HepG2 (cell line): Measurements from ENCODE around the gene TTLL12. TPM values are rescaled to one million over a fixed set of nuclear protein-coding genes. Genes with fewer than 3 reads are reported as not detected.

Experiments
- ARNT2 ChIP-seq: sonication (generic); formaldehyde crosslinking; IDR thresholded peaks from 2 replicates; pipeline ENCODE4 v1.8.0; 2022; ENCODE audit warnings: mild to moderate bottlenecking, low read depth, missing genetic modification reagents, moderate library complexity
- CAMTA2 ChIP-seq: sonication (generic); formaldehyde crosslinking; IDR thresholded peaks from 2 replicates; pipeline ENCODE4 v1.4.0; 2020; ENCODE audit warnings: mild to moderate bottlenecking, missing genetic modification reagents, borderline replicate concordance
- CBX1 ChIP-seq: IDR thresholded peaks from one replicate; pipeline ENCODE4 v1.6.1; 2016; ENCODE audit warnings: antibody characterized with exemption, low read depth
- CREM ChIP-seq, 2 experiments: sonication (generic) in 1 of 2; formaldehyde crosslinking in 1 of 2; IDR thresholded peaks; 2 replicates each; pipeline versions ENCODE4 v1.4.0 to v1.6.1; 2016 to 2020; ENCODE audit warnings: antibody characterized with exemption in 1 of 2, mild to moderate bottlenecking in 1 of 2, missing genetic modification reagents in 1 of 2
- FOSL2 ChIP-seq: sonication (generic); formaldehyde crosslinking; IDR thresholded peaks from 2 replicates; pipeline ENCODE4 v1.4.0; 2020; ENCODE audit warnings: missing genetic modification reagents
- GATA4 ChIP-seq: sonication (generic); IDR thresholded peaks from 2 replicates; pipeline ENCODE4 v1.6.1; 2016; ENCODE audit warnings: antibody characterized with exemption, low read depth, borderline replicate concordance
- JARID2 ChIP-seq: sonication (generic); formaldehyde crosslinking; IDR thresholded peaks from 2 replicates; pipeline ENCODE4 v1.8.1; 2023; ENCODE audit warnings: missing genetic modification reagents, inconsistent platforms; ENCODE audit not compliant: insufficient replicate concordance
- KMT2B ChIP-seq: IDR thresholded peaks from 2 replicates; pipeline ENCODE4 v1.6.1; 2016; ENCODE audit warnings: missing genetic modification reagents, missing compliant biosample characterization
- MLXIP ChIP-seq: sonication (generic); formaldehyde crosslinking; IDR thresholded peaks from 2 replicates; pipeline ENCODE4 v1.9.0; 2021; ENCODE audit warnings: missing genetic modification reagents, borderline replicate concordance
- NRL ChIP-seq: sonication (generic); formaldehyde crosslinking; IDR thresholded peaks from 2 replicates; pipeline ENCODE4 v1.5.0; 2020; ENCODE audit warnings: missing genetic modification reagents, mild to moderate bottlenecking, moderate library complexity, borderline replicate concordance
- POLR2A ChIP-seq, 2 experiments: IDR thresholded peaks; 2 replicates each; pipeline ENCODE4 v1.6.1; 2011; ENCODE audit warnings: low read depth in 2 of 2, low read length in 2 of 2, mild to moderate bottlenecking in 1 of 2, moderate library complexity in 1 of 2; ENCODE audit not compliant: insufficient read depth in 1 of 2
- POLR2AphosphoS5 ChIP-seq: IDR thresholded peaks from 2 replicates; pipeline ENCODE4 v1.6.1; 2012; ENCODE audit warnings: low read depth, low read length
- RELA ChIP-seq: sonication (generic); formaldehyde crosslinking; IDR thresholded peaks from 2 replicates; pipeline ENCODE4 v1.4.0; 2020; ENCODE audit warnings: missing genetic modification reagents
- SMARCC2 ChIP-seq: fragments of 450-650 bp; IDR thresholded peaks from 2 replicates; pipeline ENCODE4 v1.6.1; 2017; ENCODE audit warnings: antibody characterized with exemption, mild to moderate bottlenecking
- SMC3 ChIP-seq: IDR thresholded peaks from 2 replicates; pipeline ENCODE4 v1.6.1; 2011; ENCODE audit warnings: low read length, improper control_type of control experiment
- ZBTB44 ChIP-seq: sonication (generic); formaldehyde crosslinking; IDR thresholded peaks from 2 replicates; pipeline ENCODE4 v1.4.0; 2020; ENCODE audit warnings: missing genetic modification reagents
- ZBTB46 ChIP-seq: sonication (generic); formaldehyde crosslinking; IDR thresholded peaks from 2 replicates; pipeline ENCODE4 v1.4.0; 2020; ENCODE audit warnings: mild to moderate bottlenecking, missing genetic modification reagents, borderline replicate concordance
- ZMYM2 ChIP-seq: sonication (generic); formaldehyde crosslinking; IDR thresholded peaks from 2 replicates; pipeline ENCODE4 v1.8.0; 2022; ENCODE audit warnings: mild to moderate bottlenecking, missing genetic modification reagents
- ZNF17 ChIP-seq: sonication (generic); formaldehyde crosslinking; IDR thresholded peaks from 2 replicates; pipeline ENCODE4 v1.5.0; 2020; ENCODE audit warnings: mild to moderate bottlenecking, missing genetic modification reagents
- ZNF230 ChIP-seq: sonication (generic); formaldehyde crosslinking; IDR thresholded peaks from 2 replicates; pipeline ENCODE4 v1.4.0; 2020; ENCODE audit warnings: mild to moderate bottlenecking, missing genetic modification reagents
- ZNF234 ChIP-seq: sonication (generic); formaldehyde crosslinking; conservative IDR thresholded peaks from 2 replicates; pipeline ENCODE4 v1.5.1; 2020; ENCODE audit warnings: mild to moderate bottlenecking, missing genetic modification reagents
- ZNF260 ChIP-seq: sonication (generic); formaldehyde crosslinking; IDR thresholded peaks from 2 replicates; pipeline ENCODE4 v1.4.0; 2020; ENCODE audit warnings: missing genetic modification reagents, low read depth, mild to moderate bottlenecking, borderline replicate concordance
- ZNF557 ChIP-seq: sonication (generic); formaldehyde crosslinking; IDR thresholded peaks from 2 replicates; pipeline ENCODE4 v1.4.0; 2020; ENCODE audit warnings: missing genetic modification reagents
- ZNF567 ChIP-seq: sonication (generic); formaldehyde crosslinking; IDR thresholded peaks from 2 replicates; pipeline ENCODE4 v1.8.1; 2023; ENCODE audit warnings: mild to moderate bottlenecking, missing genetic modification reagents, borderline replicate concordance
- ZNF577 ChIP-seq: sonication (generic); formaldehyde crosslinking; IDR thresholded peaks from 2 replicates; pipeline ENCODE4 v1.4.0; 2020; ENCODE audit warnings: mild to moderate bottlenecking, low read depth, missing genetic modification reagents, borderline replicate concordance
- polyA plus RNA-seq, 8 experiments: library from polyadenylated mRNA; depleted of rRNA in 3 of 8; stranded (reverse) in 7 of 8; unstranded in 1 of 8; fragments of >200 nt; fragmentation: Illumina TruSeq in 4 of 8; extraction: Trizol in 4 of 8; gene quantifications; 2 replicates each; pipeline versions ENCODE4 v1.2.1 to v1.2.3, GENCODE V29; 2011 to 2016; ENCODE audit warnings: low read depth in 4 of 8, missing spikeins in 1 of 8, mixed read lengths in 1 of 8; ENCODE audit not compliant: insufficient read depth in 1 of 8
- total RNA-seq, 5 experiments: library from RNA; depleted of rRNA; stranded (reverse); fragments of >200 nt; fragmentation: Illumina TruSeq; extraction: Trizol; gene quantifications; 2 replicates each; pipeline ENCODE4 v1.2.3, GENCODE V29; 2016; ENCODE audit warnings: low read depth in 1 of 5

The TTLL12 gene
- total and polyA plus RNA-seq, 2 of the 13 experiments (the other 11 are each of a cell fraction or from before 2014, with no cell fraction given) = 11.9 to 38.1 TPM

- no peak for TF ChIP-seq ZNF17
- TF ChIP-seq CREM (IDR thresholded peaks at IDR 0.05) = peak; percentile 44; the same call in 1 of the 2 replicates
- peak; percentile 35; the same call in 1 of the 2 replicates for TF ChIP-seq CREM (CRISPR knock-in tag; IDR thresholded peaks at IDR 0.05)
- peak; percentile 80 for TF ChIP-seq CBX1
- no peak for TF ChIP-seq SMC3
- TF ChIP-seq NRL (CRISPR knock-in tag) = peak; percentile 21; the same call in 1 of the 2 replicates
- TF ChIP-seq POLR2A (IDR thresholded peaks at IDR 0.05; ENCODE audit: insufficient read depth in 1 of 2, low read depth in 2 of 2, low read length in 2 of 2) = peak; percentile 50 to 60; a peak in 3 of 4 replicates
- peak; percentile 80; the same call in 1 of the 2 replicates for TF ChIP-seq RELA (CRISPR knock-in tag)
- TF ChIP-seq FOSL2 (CRISPR knock-in tag) = peak; percentile 70
- TF ChIP-seq CAMTA2 (CRISPR knock-in tag) = peak; percentile 68; the same call in 1 of the 2 replicates
- peak; percentile 95; the same call in 1 of the 2 replicates for TF ChIP-seq ZNF567 (CRISPR knock-in tag)
- TF ChIP-seq SMARCC2 = no peak
- TF ChIP-seq ARNT2 (CRISPR knock-in tag) = no peak; the same call in 1 of the 2 replicates
- TF ChIP-seq ZNF230 (CRISPR knock-in tag) = no peak
- no peak for TF ChIP-seq ZMYM2
- TF ChIP-seq MLXIP (CRISPR knock-in tag) = no peak
- no peak for TF ChIP-seq ZNF557
- no peak for TF ChIP-seq JARID2
- TF ChIP-seq ZBTB44 (CRISPR knock-in tag) = 0 out of 2 replicates have a peak, but pooled peaks have one; percentile 58
- TF ChIP-seq KMT2B (CRISPR knock-in tag) = peak; percentile 88
- peak; percentile 55 for TF ChIP-seq POLR2AphosphoS5
- TF ChIP-seq ZNF260 (CRISPR knock-in tag) = no peak; the same call in 1 of the 2 replicates
- TF ChIP-seq ZNF577 = no peak
- no peak for TF ChIP-seq ZNF234
- TF ChIP-seq ZBTB46 (CRISPR knock-in tag) = no peak
- no peak for TF ChIP-seq GATA4
Observed at GRCh38 chr22:43142880-43143562, 43.9 kb downstream of the TTLL12 start, which contains the start of gene MCAT (continued).
